OCI-LY1 (cell line): ENCODE results near the gene IGSF5.

Source experiments
- H2AFZ ChIP-seq: fragments of 200-600 bp; sonication (generic), shearing (Covaris generic); 2 replicates; pipeline ENCODE4 v1.6.0; 2014; ENCODE audit warnings: antibody characterized with exemption, mild to moderate bottlenecking, low read length
- H3F3A ChIP-seq: fragments of 200-600 bp; sonication (generic), shearing (Covaris generic); 2 replicates; pipeline ENCODE4 v1.6.0; 2014; ENCODE audit warnings: mild to moderate bottlenecking, antibody characterized with exemption, low read length, moderate library complexity; ENCODE audit not compliant: insufficient read depth
- H3K27ac ChIP-seq: fragments of 200-600 bp; sonication (generic); 2 replicates; pipeline ENCODE4 v1.5.1; 2014; ENCODE audit warnings: low read length, mixed run types, mild to moderate bottlenecking, low read depth; ENCODE audit not compliant: poor library complexity, severe bottlenecking
- H3K27me3 ChIP-seq: fragments of 200-600 bp; sonication (generic); 2 replicates; pipeline ENCODE4 v1.6.0; 2014; ENCODE audit warnings: antibody characterized with exemption, mild to moderate bottlenecking, low read length, moderate library complexity; ENCODE audit not compliant: insufficient read depth
- H3K36me3 ChIP-seq: fragments of 200-600 bp; sonication (generic); 2 replicates; pipeline ENCODE4 v1.6.1; 2014; ENCODE audit warnings: mild to moderate bottlenecking, antibody characterized with exemption, low read length, moderate library complexity, mixed read lengths; ENCODE audit not compliant: insufficient read depth
- H3K4me1 ChIP-seq: fragments of 200-600 bp; sonication (generic); 2 replicates; pipeline ENCODE4 v1.5.1; 2014; ENCODE audit warnings: mild to moderate bottlenecking, low read length, moderate library complexity; ENCODE audit not compliant: insufficient read depth, severe bottlenecking
- H3K4me2 ChIP-seq: fragments of 200-600 bp; sonication (generic), shearing (Covaris generic); 2 replicates; pipeline ENCODE4 v1.6.1; 2014; ENCODE audit warnings: low read length
- H3K4me3 ChIP-seq: fragments of 200-600 bp; sonication (generic); 2 replicates; pipeline ENCODE4 v1.5.1; 2014; ENCODE audit warnings: low read length, low read depth, mild to moderate bottlenecking, mixed read lengths; ENCODE audit not compliant: poor library complexity, severe bottlenecking
- H3K79me2 ChIP-seq: fragments of 200-600 bp; shearing (Covaris generic); 2 replicates; pipeline ENCODE4 v1.6.1; 2016; ENCODE audit warnings: mixed run types, low read length, mixed read lengths; ENCODE audit not compliant: insufficient read depth
- H3K9ac ChIP-seq: fragments of 200-600 bp; sonication (generic), shearing (Covaris generic); 2 replicates; pipeline ENCODE4 v1.6.1; 2014; ENCODE audit warnings: mild to moderate bottlenecking, low read length, mixed read lengths
- H3K9me2 ChIP-seq: fragments of 200-600 bp; sonication (generic), shearing (Covaris generic); 2 replicates; pipeline ENCODE4 v1.6.1; 2014; ENCODE audit warnings: low read depth, mild to moderate bottlenecking, low read length, mixed read lengths
- H3K9me3 ChIP-seq: fragments of 200-600 bp; shearing (Covaris generic); 2 replicates; pipeline ENCODE4 v1.6.1; 2014; ENCODE audit warnings: low read length, mixed read lengths
- H4K20me1 ChIP-seq: fragments of 200-600 bp; sonication (generic), shearing (Covaris generic); 2 replicates; pipeline ENCODE4 v1.6.0; 2016; ENCODE audit warnings: mild to moderate bottlenecking, low read length; ENCODE audit not compliant: insufficient read depth
- CTCF ChIP-seq: fragments of 200-600 bp; sonication (generic), shearing (Covaris generic); IDR thresholded peaks from 2 replicates; pipeline ENCODE4 v1.5.1; 2017; ENCODE audit warnings: mild to moderate bottlenecking, antibody characterized with exemption, low read length, moderate library complexity, mixed read lengths
- EZH2 ChIP-seq: fragments of 200-600 bp; sonication (generic), shearing (Covaris generic); IDR thresholded peaks from 2 replicates; pipeline ENCODE4 v1.8.0; 2017; ENCODE audit warnings: borderline replicate concordance, mixed run types, mild to moderate bottlenecking, antibody characterized with exemption, low read length, moderate library complexity, mixed read lengths

IGSF5 gene

GRCh38 chr21:39843483-39843882 is 98.5 kb downstream of the IGSF5 start:
- H3K4me2 ChIP-seq, result no peak overlapping the region
- H3K9me3 ChIP-seq, result no peaks in the 10 kb centered on the region

GRCh38 chr21:39843916-39844315 is 98.9 kb downstream of the IGSF5 start:
- H3K9me2 ChIP-seq, result no peaks in the 10 kb centered on the region
- H3K9ac ChIP-seq, result no peak overlapping the region
- TF ChIP-seq EZH2, result no peak
- H3K27me3 ChIP-seq, result no peaks in the 10 kb centered on the region
- H3K4me1 ChIP-seq, result no peaks in the 10 kb centered on the region
- H2AFZ ChIP-seq, result no peak overlapping the region
- no peaks in the 10 kb centered on the region for H3K79me2 ChIP-seq
- H3K4me2 ChIP-seq, result no peak overlapping the region
- H3K36me3 ChIP-seq, result no peaks in the 10 kb centered on the region
- no peaks in the 10 kb centered on the region for H3K9me3 ChIP-seq
- no peak overlapping the region for H3K4me3 ChIP-seq
- H4K20me1 ChIP-seq, result no peaks in the 10 kb centered on the region
- H3K27ac ChIP-seq, result no peak overlapping the region
- H3F3A ChIP-seq, result no peaks in the 10 kb centered on the region

More at GRCh38 chr21:39843483-39843882, 98.5 kb downstream of the IGSF5 start:
- H4K20me1 ChIP-seq, result no peaks in the 10 kb centered on the region
- H3K9ac ChIP-seq, result no peak overlapping the region
- no peaks in the 10 kb centered on the region for H3K4me1 ChIP-seq
- no peak overlapping the region for H3K27ac ChIP-seq
- H3F3A ChIP-seq, result no peaks in the 10 kb centered on the region
- no peak overlapping the region for H2AFZ ChIP-seq
- no peaks in the 10 kb centered on the region for H3K9me2 ChIP-seq
- H3K36me3 ChIP-seq, result no peaks in the 10 kb centered on the region
- H3K27me3 ChIP-seq, result no peaks in the 10 kb centered on the region
- H3K79me2 ChIP-seq, result no peaks in the 10 kb centered on the region
- H3K4me3 ChIP-seq, result no peak overlapping the region
- TF ChIP-seq CTCF (no peak), EZH2 (no peak)

GRCh38 chr21:39845571-39846130 is 100.7 kb downstream of the IGSF5 start:
- H3K79me2 ChIP-seq, result no peaks in the 10 kb centered on the region
- no peak overlapping the region for H2AFZ ChIP-seq
- H3K9ac ChIP-seq, result no peak overlapping the region
- H3K27ac ChIP-seq, result no peak overlapping the region
- H3K4me3 ChIP-seq, result no peak overlapping the region
- H3K9me3 ChIP-seq, result no peaks in the 10 kb centered on the region
- H4K20me1 ChIP-seq, result no peaks in the 10 kb centered on the region
- H3K4me1 ChIP-seq, result no peaks in the 10 kb centered on the region
- TF ChIP-seq EZH2, result no peak
- TF ChIP-seq CTCF, result no peak
- no peaks in the 10 kb centered on the region for H3F3A ChIP-seq
- H3K36me3 ChIP-seq, result no peaks in the 10 kb centered on the region
- H3K4me2 ChIP-seq, result no peak overlapping the region
- no peaks in the 10 kb centered on the region for H3K9me2 ChIP-seq
- H3K27me3 ChIP-seq, result no peaks in the 10 kb centered on the region

- no peaks in the 10 kb centered on the region for H4K20me1 ChIP-seq
- no peaks in the 10 kb centered on the region for H3K79me2 ChIP-seq
- no peak overlapping the region for H2AFZ ChIP-seq
- no peak overlapping the region for H3K4me2 ChIP-seq
- H3K27me3 ChIP-seq, result no peaks in the 10 kb centered on the region
- no peak overlapping the region for H3K27ac ChIP-seq
- H3K9me2 ChIP-seq, result no peaks in the 10 kb centered on the region
- no peaks in the 10 kb centered on the region for H3K4me1 ChIP-seq
- no peaks in the 10 kb centered on the region for H3F3A ChIP-seq
- no peaks in the 10 kb centered on the region for H3K9me3 ChIP-seq
- no peak overlapping the region for H3K9ac ChIP-seq
- H3K4me3 ChIP-seq, result no peak overlapping the region
- no peaks in the 10 kb centered on the region for H3K36me3 ChIP-seq
- TF ChIP-seq CTCF (no peak), EZH2 (no peak)
These were observed 102.9 kb downstream of the IGSF5 start for GRCh38 chr21:39847877-39848276.
